Measurements from ENCODE around the gene RGL1.

The RGL1 gene

DNA sequence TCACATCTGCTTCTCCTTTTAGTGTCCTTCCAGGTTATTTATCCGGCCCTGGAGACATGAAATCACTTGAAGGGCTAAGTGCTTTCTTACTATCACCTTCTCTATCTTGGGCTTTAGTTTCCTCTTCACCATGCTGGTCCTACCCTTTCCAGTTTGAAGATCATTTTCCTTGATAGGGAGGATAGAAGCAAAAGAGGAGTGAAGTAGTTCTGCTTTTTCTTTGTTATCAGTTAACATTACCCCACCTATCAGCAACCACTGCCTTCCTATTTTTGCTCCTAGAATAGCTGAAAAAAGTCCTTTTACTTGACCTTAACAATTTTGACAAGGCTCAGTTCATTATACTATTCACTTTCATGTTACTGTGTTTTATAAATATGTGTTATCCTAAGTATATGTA lies 19.4 kb downstream of the RGL1 start:
- no peak for DNase-seq

DNA sequence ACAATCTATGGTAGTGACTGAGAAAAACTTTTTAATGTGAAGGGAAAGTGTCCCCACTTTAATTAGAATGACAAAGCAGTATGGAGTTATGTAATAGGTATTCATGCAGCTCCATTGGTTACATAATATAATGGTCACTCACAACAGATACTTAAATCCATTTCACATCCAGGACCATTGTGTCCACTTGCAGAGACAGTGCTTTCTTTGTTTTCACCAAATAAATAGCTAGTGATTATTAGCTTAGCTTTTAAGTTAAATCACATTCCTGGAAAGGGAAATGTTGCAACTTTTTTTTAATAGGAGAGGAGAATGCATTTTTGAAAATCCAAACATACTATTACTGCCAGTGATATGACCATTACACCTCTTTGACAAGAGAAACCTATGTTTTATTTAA lies 22.9 kb downstream of the RGL1 start:
- DNase-seq: no peak

DNA sequence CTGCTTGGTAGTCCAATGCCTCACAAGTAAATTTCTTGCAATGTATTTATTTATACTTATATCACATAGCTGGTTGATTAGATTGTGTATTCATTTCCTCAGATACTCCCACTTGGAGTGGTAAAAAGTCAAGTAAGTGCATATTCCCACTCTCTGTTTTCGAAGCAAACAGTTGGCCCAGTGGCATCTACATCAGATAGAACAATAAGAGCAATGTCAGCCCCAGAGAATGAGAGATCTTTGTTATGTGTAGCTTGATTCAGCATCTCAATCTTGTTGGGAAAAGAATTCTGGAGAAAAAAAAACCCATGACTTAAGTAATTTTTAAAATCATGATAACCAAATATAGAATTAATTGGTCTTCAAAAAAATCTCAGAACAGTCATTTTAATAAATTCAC lies 25.5 kb downstream of the RGL1 start:
- DNase-seq: no peak

DNA sequence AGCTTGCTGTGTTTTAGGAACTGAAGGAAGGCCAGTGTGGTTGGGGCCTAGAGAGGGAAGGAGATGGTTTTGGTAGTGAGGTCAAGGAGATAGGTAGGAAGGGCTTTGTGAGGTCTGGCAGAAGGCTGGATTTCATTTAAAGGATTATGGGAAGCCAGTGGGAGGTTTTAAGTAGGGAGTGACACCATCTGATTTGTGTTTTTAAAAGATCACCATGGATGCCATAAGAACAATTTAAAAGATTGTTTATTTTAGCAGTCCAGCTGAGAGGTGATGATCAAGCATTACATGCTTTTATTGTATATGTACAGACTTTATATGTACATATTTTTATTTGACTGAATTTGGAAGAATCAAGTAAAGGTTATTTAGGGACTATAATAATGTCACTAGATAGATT lies 26.4 kb downstream of the RGL1 start:
- no peak for DNase-seq

DNA sequence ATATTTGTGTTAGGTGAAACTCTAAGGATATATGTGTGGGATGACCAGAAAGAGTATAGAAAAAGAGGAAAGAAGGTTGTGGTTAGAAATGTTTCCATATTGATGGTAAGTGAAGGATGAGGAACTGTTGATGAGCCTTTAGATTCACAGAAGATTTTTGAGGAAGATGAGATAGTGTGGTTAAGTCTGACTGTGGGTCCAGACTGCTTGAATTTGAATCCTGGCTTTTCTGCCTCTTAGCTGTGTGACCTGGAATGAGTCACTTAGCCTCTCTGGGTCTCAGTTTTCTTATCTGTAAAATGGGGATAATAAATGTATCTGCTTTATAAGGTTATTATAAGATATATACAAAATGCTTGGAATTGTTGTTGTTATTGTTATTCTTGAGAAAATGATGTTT lies 27.5 kb downstream of the RGL1 start:
- DNase-seq: no peak

DNA sequence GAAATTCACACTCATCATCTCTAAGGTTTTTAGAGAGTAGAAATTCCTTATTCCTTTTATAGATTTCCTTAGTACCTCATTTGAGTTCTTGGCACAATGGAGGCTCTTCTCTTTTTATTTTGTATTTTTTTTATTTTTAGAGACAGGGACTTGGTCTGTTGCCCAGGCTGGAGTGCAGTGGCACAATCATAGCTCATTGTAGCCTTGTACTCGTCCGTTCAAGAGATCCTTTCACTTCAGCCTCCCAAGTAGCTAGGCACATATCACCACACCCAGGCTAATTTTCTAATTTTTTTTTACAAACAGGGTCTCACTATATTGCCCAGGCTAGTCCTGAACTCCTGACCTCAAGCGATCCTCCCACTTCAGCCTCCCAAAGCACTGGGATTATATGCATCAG lies 29.6 kb downstream of the RGL1 start:
- no peak for DNase-seq

DNA sequence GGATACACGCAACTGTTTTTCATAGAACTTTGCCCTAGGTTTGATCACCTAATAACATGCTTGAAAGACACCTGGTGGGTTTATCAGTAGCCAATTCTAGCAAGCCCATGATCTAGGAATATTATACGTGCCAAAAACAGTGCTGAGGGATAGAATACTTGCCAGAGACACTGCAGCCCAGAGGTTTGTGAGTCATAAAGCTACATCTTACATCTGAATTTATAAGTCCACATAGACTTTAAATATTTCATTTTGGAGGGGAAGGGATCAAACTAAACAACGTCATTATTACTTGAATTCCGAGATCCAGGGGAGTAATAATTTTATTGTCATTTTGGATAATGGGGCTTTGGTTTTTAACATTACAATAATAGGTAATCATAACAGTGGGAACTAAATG lies 31.7 kb downstream of the RGL1 start:
- no peak for DNase-seq

DNA sequence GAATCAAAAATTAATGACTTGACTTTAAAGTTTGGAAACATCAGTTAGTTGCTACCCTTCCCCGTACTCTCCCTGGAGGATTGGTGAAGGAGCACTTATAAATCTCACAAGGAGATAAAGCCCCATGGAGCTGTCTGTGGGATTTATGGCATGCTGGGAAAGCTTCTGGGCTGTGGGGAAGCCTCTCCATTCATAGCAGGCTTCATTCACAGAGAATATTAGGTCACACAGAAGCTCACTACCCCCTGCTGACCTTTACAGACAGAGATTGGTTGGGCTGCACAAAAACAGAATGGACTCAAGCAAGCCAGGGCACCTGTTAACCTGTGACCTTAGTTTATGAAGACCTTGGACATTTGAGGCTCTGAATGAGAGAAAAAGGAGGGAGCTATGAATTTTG lies 32.1 kb downstream of the RGL1 start:
- no peak for DNase-seq

DNA sequence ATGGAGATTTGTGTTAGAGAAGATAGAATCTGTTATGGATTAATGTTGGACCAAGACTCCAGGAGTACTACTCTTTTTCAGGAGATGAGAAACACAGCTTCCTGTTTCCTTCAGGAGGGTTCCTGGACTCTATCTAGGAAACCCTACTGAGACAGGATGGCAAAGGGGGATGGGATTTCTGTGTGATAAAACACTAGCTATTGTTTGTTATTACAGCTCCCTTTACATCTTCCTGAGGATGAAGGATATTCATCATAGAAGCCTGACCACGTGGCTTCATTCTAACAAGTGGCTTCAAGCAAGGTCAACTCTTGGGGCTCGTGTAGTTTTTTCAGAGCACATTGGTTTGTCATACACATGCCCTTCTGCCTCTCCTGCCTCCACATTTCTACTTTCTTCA lies 33.3 kb downstream of the RGL1 start:
- no peak for DNase-seq

DNA sequence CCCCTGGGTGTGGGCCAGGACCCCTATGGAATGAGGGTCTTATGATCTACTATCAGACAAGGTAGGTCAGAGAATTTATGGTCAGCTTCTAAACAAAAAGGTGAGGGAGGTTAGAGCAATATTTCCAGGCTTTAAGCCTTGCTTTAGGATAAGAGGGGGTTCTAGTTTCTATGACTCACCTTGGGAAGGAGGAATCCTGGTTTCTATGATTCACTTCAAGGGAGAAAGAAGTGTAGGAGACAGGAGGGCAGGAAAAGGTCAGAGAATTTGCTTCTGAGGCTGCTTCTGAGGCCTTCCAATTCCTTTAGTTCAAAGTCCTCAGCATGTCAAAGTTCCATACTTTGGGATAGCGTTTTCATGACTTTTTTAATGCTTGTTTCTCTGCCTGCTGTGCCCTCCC lies 35.2 kb downstream of the RGL1 start:
- no peak for DNase-seq

DNA sequence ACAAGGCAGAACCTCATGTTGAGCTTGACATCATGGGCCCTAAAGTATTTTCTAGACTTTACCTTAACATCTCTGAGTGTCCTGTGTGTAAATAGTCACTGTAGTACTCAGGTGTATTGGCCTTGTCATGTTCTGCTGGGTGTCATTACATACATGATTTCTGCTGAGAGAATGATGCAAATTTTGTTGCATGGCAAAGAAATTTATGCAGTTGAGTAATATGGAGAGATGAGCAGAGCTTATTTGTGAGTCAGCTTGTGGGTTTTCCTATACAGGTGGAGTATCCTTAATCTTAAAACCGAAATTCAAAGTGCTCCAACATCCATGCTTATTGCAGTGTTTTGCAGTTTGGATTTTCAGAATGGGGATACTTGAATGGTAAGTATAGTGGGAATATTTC lies 36.6 kb downstream of the RGL1 start:
- no peak for DNase-seq

DNA sequence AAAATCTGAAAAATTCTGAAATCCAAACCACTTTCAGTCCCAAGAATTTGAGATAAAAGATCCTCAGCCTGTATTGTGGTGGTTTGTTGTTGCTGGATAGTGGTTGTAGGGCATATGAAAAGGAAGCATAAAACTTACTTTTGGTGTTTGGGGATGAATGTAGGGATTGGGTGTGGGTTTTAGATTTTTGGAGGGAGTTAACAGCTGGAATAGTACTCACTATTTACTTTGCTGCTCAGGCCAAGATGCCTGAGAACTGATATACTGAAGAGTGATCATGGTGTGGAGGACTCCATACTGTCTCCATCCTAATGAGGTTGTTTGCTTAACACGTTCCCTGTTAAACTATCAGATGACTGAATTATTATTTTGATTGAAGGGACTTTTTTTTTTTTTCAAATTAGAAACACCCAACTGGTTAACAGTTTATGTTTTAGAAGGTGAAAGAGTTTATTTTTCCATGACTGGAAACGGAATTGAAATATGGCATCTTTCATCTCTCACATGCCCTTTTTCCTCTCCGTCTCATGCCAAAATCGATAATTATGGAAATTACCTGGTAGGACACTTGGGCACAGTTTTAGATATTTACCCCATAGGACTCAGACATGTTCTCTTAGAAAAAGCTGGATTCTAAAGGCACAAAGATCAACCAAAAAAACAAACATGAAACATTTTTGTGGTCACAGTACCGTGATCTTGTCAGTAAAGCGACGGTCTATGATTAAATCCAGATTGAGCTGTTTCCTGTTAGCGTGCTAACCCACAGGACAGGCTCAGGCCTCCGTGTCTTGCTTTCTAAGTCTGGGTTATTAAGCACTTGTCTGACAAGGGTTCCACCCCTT lies 37.3 kb downstream of the RGL1 start:
- no peak for DNase-seq

DNA sequence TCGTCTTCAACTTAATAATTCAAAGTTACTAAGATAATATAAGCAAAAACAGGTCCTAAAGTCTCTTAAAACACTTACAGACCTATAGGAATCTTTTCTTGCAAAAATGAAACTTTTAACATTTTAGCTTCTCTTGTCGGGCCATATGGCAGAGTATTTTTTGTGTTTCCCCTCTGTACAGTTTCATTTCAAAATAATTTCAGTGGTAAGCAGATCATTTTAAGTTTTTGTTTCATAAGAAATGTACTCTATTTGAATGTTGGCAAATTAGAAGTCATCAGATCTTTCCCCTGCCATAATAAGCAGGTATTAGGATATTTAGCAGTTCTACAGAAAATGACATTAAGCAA lies 37.9 kb downstream of the RGL1 start:
- no peak for DNase-seq

DNA sequence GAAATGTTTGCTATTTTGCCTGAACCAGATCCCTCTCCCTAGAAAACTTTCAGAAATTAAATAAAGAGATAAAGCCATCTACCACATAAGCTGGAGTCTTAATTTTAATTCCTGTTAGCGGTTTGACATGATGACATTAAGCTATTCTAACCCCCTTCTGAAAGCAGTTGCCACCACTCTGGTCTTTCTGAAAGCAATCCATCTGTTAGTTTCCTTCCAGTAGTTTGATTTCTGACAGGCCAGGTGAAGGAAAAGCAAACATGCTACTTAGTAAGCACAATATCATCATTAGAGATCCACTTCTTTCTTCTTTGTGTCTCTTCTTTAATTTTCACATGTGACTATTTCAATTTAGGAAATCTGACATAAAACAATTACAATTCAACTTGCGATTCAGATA lies 39.9 kb downstream of the RGL1 start:
- DNase-seq: no peak

DNA sequence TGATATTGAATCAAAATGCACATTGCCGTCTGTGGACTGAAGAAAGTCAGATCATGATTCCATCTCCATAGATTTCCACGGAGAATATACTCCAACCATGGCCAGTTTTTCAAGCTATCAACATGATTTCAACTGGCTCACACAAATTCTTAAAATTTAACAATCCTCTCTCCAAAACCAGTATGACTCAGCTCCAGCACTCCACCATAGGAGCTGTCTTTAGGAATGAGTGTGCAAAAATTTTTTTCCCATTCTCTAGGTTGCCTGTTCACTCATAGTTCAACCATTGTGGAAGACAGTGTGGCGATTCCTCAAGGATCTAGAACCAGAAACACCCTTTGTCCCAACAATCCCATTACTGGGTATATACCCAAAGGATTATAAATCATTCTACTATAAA lies 40.8 kb downstream of the RGL1 start:
- no peak for DNase-seq

DNA sequence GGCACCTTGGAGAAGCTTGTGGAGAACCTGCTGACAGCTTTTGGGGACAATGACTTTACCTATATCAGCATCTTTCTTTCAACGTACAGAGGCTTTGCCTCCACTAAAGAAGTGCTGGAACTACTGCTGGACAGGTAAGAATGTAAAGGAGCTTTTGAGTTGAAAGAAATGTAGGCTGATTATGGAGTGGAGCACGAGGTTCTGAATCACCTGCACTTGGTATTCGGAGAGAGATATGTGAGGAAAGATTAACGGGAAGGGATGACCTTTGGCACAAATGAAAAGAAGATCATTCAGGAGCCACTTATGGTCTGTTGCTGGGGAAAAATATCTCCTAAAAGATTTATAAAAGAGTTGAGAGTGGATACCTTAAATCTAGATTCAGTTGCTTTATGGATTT lies 42.7 kb downstream of the RGL1 start:
- no peak for DNase-seq

DNA sequence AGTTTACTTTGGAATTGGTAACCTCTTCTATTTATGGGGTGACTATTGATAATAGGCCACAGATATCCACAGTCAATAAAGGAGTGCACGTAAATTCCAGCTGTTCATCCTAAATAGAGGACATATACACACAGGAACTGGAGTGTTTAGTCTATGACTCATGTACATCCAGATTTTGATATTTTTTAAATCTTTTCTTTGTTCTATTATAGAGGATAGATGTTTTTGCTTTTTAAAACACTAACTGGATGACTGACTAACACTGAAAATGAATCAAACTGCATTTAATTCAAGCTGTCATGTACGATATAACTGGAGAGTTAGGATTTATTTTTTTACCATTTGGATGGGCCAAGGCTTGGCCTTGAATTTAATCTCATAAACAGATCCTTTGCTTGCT lies 45.9 kb downstream of the RGL1 start:
- no peak for DNase-seq

DNA sequence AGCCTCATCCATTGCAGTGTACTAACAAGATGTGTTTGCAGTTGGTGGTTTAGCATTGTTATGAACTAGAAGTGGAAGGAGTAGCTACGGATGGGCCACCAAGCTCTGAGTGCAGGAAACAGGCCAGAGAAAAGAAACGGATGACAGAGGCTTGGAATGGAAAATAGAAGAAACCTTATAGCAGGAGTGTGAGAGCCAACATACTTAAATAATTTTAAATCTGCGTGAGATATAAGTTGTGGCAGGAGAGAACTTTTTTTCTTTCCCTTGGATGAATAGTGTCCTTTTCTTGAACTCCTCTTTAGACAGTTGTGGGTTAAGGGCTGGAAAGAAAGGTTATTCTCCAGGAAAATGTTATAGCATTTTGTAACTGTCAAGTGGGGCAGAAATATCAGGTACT lies 54.2 kb downstream of the RGL1 start:
- DNase-seq: no peak

DNA sequence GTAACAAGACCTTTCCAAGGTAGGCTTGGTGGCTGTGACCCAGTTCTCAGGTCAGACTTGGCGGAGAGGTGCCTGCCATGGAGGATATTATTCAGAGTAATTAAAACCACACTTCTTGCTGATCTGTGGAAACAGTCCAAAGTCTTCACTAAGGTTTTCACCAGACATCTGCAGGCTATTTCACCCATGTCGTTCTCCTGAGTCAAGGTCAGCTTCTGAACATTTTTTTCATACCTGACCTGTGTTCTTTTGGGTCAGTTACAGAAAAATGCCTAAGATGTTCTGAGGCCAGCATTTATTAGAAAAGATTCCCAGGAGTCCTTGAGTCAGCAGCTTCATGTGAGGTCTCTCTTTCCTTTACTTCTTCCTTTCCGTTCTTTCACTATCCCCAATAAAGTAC lies 54.9 kb downstream of the RGL1 start:
- DNase-seq: no peak

DNA sequence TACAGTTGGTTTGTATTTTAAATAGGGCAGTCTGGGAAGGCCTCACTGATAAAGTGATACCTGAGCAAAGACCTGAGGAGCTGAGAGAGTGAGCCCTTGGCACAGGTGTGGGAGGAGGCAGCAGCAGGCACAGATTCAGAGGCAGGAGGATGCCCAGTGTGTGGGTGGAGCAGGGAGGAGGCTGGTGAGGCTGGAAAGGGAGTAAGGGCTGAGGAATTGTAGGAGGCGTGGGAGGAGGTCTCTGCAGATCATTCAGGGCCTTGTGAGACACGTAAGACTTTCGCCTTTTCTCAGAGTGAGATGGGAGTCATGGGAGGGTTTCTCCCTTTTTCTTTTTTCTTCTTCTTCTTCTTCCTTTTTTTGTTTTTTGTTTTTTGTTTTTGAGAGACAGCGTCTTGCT lies 58.0 kb downstream of the RGL1 start:
- no peak for DNase-seq

DNA sequence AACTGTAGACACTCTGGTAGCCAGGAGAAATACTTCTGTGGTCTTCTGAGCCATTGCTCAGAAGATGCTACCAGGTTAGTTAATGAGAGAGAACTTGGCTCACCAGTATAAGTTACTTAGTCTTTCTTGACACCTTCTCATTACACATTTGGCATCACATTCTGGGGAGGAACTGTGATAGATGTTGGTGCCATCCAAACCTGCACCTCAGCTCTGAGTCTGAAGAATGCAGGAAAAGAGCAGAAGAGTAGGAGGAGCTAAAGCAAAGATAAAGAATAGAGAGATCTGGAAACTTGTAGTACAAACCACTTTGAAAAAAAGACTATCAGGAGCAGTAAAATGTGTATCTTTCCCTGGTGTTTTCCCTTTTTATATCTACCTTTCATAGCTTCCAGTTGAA lies 58.9 kb downstream of the RGL1 start:
- no peak for DNase-seq

DNA sequence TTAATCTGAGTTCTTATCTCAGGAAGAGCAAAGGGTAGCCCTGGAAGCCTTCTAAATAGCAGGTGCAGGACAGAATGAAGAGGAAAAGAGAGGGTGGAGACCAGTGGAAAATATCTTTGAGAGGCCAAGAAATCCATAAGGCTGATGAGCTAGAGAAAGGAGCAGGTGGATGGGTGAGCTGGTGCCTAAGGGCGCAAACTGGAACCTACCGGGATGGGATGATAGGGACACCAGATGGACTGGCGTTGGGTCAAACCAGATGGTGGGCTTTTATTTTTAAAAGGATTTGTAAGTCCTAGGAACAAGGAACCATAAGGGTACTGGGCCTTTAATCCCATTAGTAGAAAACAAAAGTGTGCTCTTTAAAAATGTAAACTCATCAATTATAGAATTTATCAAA lies 59.7 kb downstream of the RGL1 start:
- DNase-seq: no peak

DNA sequence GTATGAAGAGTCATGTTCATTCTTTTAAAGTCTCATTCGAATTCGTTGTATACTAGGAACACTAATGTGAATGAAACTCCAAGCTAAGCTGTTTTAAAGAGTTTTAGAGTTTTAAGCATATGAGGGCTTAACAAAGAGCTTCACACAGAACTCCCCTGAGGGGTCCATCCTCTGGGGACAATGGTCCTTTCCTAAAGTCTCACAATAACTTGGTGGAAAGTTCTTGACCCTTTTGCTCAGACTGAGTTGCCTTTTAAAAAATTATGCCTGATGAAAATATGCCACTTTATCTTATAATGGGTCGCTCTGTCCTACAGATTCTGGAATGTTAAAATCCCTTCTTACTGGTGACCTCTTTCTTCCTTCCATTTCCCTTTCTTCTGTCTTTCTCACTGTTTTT lies 64.3 kb downstream of the RGL1 start:
- DNase-seq: no peak

DNA sequence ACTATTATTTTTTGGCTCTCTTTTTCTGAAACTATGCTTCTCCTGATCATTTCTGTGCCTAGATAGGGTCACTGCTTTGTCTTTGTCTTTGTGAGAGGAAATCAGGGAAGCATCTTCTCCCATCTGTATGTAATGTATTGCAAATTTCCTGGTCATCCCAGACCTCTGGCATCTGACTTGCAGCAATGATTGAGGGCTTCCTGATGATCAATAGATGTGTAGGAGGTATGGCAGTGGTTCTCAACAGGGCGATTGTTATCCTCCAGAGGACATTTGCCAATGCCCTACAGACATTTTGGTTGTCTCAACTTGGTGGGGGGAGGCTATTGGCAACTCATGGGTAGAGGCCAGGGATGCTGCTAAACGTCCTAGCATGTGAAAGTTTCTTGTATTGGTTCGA lies 64.7 kb downstream of the RGL1 start:
- DNase-seq: no peak

DNA sequence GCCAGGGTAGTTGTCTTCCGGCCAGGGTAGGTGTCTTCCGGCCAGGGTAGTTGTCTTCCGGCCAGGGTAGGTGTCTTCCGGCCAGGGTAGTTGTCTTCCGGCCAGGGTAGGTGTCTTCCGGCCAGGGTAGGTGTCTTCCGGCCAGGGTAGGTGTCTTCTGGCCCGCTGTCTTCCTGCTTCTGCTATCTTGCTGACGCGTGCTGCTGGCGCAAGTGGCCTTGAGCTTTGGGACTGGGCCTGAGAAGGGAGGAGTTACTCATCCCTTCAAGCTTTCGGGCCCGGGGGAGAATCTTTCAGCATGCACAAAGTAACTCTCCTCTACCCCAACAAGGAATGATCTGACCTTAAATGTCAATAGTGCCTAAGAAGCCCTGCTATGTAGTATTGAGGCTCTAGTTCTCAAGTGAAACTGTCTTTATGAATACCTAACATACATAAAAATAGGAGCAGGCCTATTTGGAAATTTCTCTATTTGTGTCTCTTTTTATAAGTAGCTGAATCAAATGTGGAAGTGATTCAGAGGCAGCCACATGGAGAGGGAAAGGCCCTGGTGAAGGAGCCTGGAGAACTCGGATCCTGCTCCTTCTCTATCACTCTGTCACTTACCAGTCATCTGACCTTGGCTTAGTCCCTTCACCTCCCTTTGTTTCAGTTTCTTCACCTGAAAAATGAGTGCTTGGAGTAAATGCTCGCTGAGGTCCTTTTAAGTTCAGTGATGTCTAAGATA lies 65.6 kb downstream of the RGL1 start:
- no peak for DNase-seq
